HG03342 (cell line): Measurements from ENCODE around the gene ARSA.
"Not testable (repeated sequence)": the region's sequence is repeated elsewhere in the genome, so short reads cannot be mapped to it uniquely, and the experiment has no call there.

Experiments used
- ATAC-seq: cut with Tn5 transposase; IDR thresholded peaks from one replicate; pipeline ENCODE4 v1.9.1; 2021; ENCODE audit warnings: mild to moderate bottlenecking, moderate library complexity; ENCODE audit not compliant: unreplicated experiment

The ARSA gene

DNA sequence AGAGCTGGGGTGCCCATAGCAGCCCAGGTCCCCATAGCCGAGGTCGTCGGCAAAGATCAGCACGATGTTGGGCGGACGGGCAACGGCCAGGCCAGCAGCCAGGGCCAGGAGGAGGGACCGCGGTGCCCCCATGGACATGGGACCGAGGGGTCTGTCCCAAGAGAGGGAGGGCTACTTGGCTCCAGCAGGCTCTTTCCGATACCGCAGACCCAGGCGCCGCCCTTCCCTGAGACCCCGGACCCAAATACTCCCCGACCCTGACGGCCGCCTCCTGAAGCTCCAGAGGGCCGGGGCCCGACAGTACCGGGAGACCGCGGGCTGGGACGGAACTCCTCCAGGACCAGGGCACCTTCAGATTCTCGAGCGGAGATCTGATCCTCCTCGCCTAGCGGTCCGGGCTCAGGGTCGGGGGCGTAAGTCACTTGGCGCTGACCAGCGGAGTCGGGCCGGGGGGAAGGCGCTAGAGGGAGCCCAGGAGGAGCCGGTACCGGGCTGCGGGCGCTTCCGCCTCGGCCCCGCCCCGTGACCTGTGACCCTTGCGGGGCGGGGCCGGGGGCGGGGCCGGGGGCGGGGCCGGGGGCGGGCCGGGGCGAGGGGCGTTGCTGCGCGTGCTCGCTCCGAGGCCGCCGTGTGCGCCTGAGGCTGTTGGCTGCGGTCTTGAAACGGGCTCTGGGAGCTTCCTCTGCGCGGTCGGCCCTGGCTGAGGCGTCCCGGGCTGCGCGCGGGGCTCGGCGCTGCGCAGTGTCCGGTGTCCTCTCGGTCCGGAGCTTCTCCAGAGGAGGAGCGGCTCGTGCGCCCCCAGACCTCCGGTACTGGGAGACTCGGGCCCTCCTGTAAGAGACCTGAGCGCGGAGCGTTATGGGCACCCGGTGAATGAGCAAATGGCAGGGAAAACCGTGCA, at the start of gene ARSA:
Gene ARSA (minus strand): TSS at position 511 of the 901 bp plus-strand sequence. CDS start 373 bp downstream, at position 138.
- ATAC-seq: peak; percentile 62

DNA sequence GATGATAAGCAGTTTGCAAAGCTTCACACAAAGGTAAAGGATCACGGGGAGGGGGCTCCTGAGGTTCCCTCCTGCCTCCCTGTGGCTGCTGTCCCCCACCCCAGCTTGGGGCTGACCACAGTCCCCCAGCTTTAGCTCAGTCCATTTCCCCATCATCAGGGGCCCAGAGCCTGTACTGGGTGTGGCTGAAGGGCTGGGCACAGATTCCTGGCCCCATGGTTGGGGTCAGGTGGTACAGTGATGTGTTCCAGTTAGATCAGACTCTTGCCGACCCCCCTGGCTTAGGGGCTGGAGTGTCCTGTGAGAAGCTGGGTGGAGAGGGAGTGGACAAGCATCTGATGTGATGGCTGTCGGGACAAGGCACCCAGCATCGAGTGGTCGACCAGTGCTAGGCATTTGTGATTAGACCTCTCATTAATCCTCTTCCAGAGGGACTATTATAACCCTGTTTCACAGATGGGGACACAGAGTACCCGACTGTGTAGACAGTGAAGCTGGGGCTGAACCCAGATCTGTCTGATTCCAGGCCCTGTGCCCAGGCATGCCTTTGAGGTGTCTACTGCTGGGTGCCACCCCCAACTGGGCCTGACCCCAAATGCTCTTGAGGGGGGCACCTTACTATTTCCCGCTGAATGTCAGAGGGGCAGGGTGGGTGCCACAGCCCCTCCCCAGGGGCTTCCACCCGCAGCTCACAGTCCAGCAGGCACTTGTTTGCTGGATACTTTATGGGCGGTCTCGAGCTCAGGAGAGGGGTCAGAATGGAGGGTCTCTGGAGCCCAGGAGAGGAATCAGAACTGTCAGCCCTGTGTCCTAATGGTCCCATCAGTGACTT, 48.9 kb upstream of the ARSA start:
- ATAC-seq: no peak

DNA sequence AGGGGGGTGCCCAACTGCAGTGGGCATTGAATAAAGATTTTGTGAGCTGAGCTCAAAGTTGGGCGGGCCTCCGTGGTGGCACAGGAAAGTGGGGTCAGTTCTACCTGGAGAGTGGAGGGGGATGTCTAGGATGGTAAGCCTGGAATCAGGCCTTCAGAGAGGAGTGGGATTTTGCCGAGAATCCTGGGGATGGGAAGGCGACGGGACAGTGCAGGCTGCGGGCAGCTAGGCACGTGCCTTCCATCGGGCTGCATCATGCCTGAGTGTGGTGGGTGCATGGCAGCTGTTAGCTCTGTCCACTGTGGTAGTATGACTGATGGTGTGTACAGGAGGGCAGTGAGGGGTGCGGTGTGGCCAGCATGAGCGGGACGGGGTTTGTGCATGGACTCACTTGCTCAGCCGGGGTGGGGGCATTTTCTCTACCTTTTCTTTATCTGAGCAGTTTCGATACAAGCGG, 48.3 kb upstream of the ARSA start:
- no peak for ATAC-seq

DNA sequence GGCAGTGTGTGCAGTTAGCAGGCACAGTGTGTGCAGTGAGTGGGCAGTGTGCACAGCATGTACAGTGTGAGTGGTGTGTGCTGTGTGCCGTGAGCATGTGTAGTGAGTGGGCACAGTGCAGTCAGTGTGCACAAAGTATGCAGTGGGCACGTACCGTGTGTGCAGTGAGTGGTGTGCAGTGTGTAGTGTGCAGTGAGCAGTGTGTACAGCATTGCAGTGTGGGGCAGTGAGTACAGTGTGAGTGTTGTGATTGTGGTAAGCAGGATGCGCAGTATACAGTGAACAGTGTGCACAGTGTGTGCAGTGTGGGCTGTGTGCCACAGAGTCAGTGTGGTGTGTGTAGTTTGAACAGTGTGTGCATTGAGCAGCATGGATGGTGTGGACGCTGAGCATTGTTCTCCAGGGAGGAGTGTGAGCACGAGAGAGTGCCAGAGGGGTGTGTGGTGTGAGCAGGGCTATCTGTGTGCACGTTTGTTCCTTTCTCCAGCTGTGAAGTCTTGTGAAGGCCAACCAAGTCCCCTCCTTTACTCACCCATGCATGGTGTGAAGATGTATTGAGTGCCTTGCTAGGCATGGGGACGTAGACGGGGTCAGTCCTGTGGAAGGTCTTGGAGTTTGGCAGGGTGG, 47.7 kb upstream of the ARSA start:
- no peak for ATAC-seq

DNA sequence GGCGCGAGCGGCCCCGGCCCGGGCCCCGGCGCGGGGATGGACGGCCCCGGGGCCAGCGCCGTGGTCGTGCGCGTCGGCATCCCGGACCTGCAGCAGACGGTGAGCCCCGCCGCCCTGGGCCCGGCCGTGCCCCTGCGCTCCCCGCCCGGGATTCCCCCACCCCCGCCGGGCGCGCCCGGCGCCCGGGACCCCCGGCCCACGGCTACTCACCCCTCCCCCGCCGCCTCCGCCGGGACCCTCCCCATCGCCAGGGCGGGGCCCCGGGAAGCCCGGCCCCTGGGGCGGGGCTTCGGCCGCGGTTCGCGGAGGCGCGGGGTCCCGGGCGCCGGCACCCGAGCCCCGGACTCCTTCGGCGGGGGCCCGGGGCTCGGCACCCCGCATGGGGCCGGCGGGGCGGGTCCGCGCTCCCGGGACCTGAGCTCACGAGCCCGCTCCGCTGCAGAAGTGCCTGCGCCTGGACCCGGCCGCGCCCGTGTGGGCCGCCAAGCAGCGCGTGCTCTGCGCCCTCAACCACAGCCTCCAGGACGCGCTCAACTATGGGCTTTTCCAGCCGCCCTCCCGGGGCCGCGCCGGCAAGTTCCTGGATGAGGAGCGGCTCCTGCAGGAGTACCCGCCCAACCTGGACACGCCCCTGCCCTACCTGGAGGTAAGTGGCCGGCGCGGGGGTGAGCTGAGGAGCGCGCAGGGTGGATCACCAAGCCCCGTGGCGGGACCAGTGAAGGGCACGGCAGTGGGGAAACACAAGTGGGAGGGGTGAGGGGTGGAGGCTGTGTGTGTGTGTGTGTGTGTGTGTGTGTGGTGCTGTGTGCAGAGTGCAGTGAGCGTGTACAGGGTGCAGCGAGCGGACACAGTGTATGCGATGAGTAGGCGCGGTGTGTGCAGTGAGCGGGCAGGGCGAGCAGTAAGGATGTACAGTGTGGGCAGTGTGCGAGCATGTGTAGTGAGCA, 46.9 kb upstream of the ARSA start:
- no peak for ATAC-seq

DNA sequence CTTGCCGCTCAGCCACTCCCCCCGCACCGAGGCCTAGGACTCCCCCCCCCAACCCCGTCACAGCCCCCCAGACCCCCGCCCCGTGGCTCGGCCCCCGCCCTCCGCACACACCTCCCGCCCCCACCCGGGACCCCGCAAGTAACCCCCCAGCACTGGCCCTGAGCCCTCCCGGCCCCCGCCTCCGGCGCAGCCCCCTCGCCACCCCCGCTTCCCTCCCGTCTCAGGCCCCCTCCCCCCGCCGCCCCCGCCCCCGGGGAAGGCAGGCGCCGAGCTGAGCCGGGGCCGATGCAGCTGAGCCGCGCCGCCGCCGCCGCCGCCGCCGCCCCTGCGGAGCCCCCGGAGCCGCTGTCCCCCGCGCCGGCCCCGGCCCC, 46.2 kb upstream of the ARSA start:
- ATAC-seq: no peak

DNA sequence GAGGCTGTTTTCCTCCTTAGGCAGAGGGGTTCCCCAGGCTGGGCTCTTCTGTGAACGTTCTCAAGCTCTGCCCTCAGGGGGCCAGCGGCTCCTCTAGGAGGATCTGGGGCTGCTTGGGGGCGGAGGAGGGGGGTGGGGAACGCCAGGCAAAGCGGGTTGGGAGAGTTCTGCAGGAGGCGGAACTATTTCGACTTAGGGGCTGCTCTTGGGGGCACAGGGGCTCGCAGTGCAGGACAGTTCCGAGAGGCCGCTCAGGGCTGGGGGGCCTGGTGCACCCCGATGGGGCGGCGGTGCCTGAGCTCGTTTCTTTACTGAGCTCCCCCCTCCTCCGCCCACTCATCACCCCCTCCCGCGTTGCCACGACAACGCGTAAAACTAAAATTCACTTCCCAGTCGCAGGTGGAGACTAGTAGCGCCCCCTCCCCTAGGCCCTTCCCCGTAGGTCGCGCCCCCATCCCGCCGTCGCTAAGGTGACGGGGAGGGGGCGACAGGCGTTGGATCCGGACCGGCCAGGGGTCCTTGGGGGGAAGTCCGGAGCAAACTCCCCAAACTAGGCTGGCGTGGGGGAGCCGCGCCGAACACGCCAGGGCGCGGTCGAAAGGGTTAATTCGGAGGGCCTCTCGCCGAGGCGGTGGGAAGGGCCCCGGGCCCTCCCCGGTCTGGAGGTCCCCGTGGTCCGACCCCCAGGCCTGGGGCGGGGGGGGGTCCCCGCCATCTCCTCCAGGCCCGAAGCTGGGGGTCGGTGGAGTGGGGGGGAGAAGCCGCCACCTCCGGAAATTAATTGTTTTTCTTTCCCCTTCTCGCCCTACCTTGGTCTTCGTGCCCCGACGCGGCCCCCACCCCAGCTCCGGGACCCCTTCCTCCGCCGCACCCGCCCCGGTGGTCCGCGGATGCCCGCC, 45.5 kb upstream of the ARSA start:
- no peak for ATAC-seq

DNA sequence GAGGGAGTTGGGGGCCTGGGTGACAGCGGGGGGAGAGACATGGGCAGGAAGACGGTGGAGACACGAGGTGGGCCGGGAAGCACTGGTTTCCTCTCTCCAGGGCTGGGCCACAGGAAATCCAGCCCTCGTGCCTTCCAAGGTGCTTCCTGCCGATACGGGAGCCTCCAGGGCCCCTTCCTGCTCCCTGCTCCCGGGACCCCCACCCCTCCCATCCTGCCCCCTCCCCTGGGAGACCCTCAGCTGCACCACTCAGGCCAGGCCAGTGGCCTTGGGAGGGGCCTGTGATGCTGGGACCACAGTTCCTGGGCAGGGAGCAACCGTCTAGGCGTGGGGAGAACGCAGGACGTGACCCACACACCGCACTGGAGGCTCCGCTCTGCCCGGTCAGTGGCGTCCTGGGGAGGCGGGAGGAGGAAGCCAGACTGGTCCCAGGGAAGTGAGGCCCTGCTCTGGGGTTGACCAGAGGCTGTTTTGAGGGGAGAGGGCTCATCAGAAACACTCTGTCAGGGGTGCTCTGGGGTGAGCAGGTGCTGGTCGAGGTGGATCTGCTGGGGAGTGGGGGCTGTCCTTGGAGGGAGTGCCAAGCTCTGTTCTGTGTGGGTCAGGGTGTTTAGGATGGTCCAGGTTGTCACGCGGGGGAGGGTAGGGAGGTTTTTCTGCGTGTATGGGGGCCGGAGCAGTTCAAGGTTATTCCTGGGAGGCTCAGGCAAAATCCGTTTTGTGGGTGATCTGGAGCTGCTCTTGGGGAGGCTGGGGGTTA, 44.7 kb upstream of the ARSA start, which contains the start of gene SHANK3:
Gene SHANK3 (plus strand): TSS at position 353 of the 760 bp plus-strand sequence.
- no peak for ATAC-seq

DNA sequence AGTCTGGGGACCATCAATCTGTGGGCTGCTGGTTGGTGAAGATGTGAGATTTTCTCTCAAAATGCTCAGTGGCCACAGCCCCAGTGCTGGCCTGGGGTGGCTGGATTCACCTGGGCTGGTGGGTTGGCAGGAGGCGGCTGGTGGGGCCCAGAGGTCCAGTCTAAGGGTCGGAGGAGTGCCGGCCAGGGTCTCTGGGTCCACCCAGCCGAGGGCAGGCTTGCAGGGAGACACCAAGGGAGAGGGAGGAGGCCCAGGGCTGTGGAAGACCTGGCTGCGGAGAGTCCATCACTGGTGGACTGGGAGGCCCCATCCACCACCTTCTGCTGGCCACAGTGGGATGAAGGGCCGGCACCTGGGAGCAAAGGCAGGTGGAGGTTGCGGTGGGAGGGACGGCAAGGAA, 44.1 kb upstream of the ARSA start:
- ATAC-seq: no peak

DNA sequence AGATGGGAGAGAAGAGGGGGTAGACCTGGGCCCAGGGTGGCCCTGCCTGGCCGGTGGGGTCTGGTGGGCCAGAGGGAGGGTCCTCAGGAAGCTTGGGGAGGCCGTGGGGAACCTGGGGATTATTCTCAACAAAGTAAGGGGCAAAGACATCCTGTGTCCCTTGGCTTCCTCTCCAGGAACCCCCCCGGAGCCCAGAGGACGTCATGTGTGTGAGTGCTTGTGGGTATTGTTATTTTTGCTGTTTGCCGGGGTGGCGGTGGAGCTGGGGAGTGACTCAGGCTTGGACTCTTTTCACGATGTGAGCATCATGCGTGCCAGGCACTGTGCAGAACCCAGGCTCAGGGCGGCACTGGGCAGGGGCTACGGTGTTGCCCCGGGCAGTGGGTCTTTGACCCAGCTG, 43.7 kb upstream of the ARSA start:
- ATAC-seq: no peak

DNA sequence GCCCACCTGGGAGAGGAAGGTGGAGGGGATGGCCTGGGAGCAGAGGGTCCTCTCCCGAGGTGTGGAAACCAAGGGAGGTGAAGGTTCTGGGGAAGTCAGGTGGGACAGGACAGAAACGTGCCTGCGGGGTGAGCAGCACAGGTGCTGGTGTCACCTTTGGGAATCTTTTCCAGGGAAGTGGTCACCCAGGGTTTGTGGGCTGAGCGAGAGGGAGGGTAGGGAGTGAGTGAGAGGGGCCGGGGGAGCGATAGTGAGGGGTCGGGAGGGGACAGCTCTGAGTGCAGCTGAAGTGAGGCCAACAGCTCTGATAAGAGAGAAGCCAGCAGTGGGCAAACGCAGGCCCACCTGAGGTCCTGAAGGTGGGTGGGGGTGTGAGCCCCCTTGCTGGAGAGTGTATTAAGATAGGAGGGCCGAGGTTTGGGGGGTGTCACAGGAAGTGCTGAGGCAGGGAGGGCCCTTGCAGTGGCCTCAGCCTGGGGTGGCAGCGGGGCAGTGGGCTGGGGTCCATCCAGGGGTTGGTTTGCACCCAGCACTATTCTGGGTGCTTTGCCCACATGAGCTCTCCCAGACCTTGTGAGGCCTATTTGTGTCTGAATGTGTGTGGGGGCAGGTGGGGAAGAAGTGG, 43.1 kb upstream of the ARSA start:
- ATAC-seq: no peak

DNA sequence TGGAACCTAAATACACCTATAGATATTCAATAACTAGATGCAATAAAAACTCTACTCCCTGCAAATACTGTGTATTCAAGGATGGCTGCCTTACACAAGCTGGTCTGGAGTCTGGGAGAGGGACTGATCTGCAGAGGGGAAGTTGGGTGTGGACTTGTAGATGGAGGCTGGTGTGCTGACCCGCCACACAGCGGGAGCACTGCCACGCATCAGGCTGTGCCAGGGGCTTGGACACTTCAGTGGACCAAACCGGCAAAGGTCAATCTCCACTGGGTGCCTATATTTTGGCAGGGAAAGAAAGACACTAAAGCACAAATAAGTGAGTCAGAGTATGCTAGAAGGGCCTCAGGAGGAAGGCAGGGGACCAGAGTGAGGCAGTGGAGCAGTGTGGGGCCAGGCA, 42.6 kb upstream of the ARSA start:
- ATAC-seq: no peak

DNA sequence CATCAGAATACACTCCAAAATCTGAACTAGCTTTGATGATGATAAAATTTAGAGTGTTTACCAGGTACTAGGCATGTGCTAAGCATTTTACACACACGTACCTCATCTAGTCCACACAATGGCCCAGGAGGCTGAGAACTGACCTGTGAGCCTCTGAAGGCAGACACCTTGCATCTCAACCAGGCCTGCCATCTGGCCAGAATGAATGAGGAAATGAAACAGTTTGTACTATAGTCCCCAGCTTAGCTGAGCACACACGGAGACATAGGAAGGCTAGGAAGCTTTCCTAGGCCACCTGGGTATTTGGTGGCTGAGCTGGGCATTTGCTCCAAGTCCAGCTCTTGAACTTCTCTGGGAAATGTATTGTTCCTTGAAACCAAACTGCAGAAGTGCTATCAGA, 37.8 kb upstream of the ARSA start:
- ATAC-seq: no peak

DNA sequence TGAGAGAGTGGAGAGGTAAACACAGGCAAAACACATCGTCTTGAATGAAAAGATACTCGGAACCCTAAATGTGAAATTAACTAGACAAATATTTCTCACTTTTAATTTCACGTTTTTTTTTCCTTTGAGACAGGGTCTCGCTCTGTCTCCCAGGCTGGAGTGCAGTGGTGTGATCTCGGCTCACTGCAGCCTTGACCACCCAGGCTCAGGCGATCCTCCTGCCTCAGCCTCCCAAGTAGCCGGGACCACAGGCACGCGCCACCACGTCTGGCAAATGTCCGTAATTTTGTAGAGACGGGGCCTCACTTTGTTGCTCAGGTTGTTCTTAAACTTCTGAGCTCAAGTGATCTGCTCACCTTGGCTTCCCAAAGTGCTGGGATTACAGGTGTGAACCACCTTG, 37.3 kb upstream of the ARSA start:
- no peak for ATAC-seq

DNA sequence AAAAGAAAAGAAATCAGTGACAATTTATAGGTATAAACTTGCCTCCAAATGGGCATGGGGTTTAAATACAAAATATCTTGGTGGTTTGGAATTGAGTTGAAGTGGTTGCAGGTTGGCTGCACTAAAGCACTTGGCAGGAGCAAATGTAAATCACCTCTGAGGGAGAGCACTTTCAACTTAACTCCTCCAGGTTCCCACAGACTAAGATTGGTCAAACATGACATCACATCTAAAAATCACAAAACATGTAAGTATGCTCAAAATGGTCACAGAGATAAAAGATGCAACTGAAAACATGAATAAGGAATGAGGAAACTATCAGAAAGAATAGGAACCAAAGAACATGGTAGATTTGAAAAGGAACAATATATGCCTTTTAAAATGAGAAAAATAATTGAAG, 32.4 kb upstream of the ARSA start:
- no peak for ATAC-seq

DNA sequence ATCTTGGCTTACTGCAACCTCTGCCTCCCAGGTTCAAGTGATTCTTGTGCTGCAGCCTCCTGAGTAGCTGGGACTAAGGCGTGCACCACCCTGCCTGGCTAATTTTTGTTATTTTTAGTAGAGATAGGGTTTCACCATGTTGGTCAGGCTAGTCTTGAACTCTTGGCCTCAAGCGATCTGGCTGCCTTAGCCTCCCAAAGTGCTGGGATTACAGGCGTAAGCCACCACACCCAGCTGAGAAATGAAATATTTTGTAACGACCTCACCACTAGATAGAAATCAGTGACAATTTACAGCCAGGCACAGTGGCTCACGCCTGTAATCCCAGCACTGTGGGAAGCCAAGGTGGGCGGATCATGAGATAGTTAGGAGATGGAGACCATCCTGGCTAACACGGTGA, 31.8 kb upstream of the ARSA start:
- ATAC-seq: not testable (repeated sequence)

DNA sequence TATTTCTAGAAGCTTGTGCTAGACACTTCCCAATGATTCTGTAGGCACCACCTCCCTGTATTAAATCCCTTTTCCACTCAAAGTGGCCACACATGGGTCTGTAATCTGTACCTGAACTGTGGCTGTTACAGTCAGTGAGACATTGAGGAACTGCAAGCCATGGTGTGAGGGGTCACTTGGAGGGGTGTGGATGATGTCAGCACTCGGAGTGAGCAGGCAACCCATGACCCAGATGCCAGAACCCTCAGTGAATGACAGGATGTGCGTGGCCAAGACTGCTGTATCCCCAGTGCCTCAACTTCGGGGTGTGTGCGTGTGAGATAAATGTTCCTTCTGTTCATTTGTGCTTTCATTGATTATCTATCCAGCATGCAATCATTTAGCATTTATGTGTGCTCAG, 30.0 kb upstream of the ARSA start:
- ATAC-seq: no peak
